GM12892 (cell line): ENCODE measurements around the gene SPRR2F.

ENCODE experiments used
- POLR2A ChIP-seq: IDR thresholded peaks from 2 replicates; pipeline ENCODE4 v1.6.1; 2011; ENCODE audit warnings: low read depth, low read length, control low read depth
- POLR2AphosphoS5 ChIP-seq: IDR thresholded peaks from 2 replicates; pipeline ENCODE4 v1.6.1; 2011; ENCODE audit warnings: low read depth, low read length, control low read depth
- TAF1 ChIP-seq: IDR thresholded peaks from 2 replicates; pipeline ENCODE4 v1.6.1; 2011; ENCODE audit warnings: low read depth, mild to moderate bottlenecking, control low read depth, low read length, borderline replicate concordance

- TF ChIP-seq POLR2A (no peak), TAF1 (no peak), POLR2AphosphoS5 (no peak)
Measured at GRCh38 chr1:153122831-153123421, 9.6 kb upstream of the SPRR2F start.
